ENCODE measurements around the gene IKBKE.

Gene IKBKE

GRCh38 chr1:206497774-206498173, 27.5 kb downstream of the IKBKE start:
- no peak for DNase-seq

- DNase-seq = no peak
These were observed 28.4 kb downstream of the IKBKE start for GRCh38 chr1:206498685-206499084.

GRCh38 chr1:206500046-206500445, 29.8 kb downstream of the IKBKE start:
- no peak for DNase-seq

- DNase-seq = no peak
These were observed 31.6 kb downstream of the IKBKE start for GRCh38 chr1:206501881-206502280.

- DNase-seq = no peak
These were observed 32.1 kb downstream of the IKBKE start for GRCh38 chr1:206502403-206502802.

- DNase-seq = no peak
These were observed 32.5 kb downstream of the IKBKE start for GRCh38 chr1:206502812-206503211.

- peak; percentile 60 for DNase-seq
These were observed 33.5 kb downstream of the IKBKE start for GRCh38 chr1:206503591-206504362.

- no peak for DNase-seq
These were observed 34.1 kb downstream of the IKBKE start for GRCh38 chr1:206504363-206504713.

GRCh38 chr1:206505702-206506355, 35.6 kb downstream of the IKBKE start:
- no peak for DNase-seq

- no peak for DNase-seq
These were observed 36.4 kb downstream of the IKBKE start for GRCh38 chr1:206506405-206507283.

GRCh38 chr1:206507284-206508129, 37.2 kb downstream of the IKBKE start, which contains the start of gene RASSF5:
Gene RASSF5 (plus strand): TSS chr1:206507531. CDS start chr1:206507603, 72 bp downstream.
- DNase-seq = no peak

- DNase-seq = no peak
These were observed 38.0 kb downstream of the IKBKE start for GRCh38 chr1:206508130-206508889.

- DNase-seq = no peak
These were observed 38.7 kb downstream of the IKBKE start for GRCh38 chr1:206508956-206509355.

GRCh38 chr1:206509612-206510257, 39.5 kb downstream of the IKBKE start:
- no peak for DNase-seq

- DNase-seq = no peak
These were observed 40.1 kb downstream of the IKBKE start for GRCh38 chr1:206510371-206510770.

- no peak for DNase-seq
These were observed 41.2 kb downstream of the IKBKE start for GRCh38 chr1:206511362-206512057.

- DNase-seq = no peak
These were observed 42.0 kb downstream of the IKBKE start for GRCh38 chr1:206512058-206512850.

GRCh38 chr1:206512851-206513180, 42.5 kb downstream of the IKBKE start:
- DNase-seq = no peak

GRCh38 chr1:206513312-206514111, 43.2 kb downstream of the IKBKE start:
- no peak for DNase-seq
